ENCODE data around the gene PLXDC2.
A peak's percentile ranks its signal among the peaks of the same experiment; 100 is the strongest.

Gene PLXDC2

DNA sequence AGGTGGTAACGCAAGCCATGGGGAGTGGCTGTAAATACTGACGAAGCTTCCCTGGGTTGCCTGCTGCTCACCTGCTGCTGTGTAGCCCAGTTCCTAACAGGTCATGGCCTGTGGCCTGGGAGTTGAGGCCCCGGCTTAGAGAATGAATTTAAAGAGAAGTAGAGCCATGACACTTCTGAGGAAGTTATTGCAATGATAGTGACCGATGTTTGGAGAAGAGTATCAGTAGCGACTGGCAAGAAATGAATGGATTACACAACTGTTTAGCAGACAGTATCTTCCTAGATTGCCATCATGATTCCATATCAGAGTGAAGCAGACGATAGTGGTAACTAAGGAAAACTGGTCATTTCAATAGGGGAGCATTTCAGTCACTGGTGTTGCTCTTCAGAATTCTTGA lies 249.6 kb downstream of the PLXDC2 start:
- DNase-seq, result peak; percentile 30 to 53

DNA sequence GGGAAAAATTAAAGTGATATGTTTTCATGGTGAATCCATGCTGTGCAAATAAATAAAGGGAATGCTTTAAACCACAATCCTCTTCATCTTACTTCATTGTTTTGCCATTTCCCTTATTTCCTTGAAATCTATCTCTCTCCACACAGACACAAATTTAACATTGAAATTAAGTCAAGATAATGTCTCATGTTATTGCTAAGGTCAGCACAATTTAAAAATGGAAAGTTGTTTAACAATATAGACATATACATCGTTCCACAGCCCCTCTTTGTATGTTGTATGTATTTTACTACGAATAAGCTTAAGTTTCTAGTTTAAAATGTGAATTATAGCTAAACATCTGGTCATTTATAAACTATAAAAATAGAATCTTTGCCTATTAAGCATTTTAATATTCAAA lies 256.9 kb downstream of the PLXDC2 start:
- no peak for DNase-seq

DNA sequence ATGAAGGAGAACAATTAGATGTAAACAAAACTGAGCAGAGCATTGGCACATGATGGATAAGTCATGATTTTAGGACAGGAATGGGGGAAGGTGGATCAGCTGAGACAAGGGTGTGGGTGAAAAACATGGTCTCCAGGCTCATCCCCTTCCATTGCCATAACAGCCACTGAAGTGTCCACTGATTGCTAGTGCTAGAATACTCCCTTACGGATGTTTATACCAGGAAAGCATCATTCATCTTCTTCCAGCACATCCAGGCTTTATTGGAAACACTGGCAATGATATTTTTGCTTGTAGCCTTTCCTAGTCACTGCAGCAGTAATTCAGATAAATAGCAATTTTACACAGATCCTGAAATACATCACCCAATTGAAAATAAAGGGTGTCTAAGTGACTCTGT lies 259.5 kb downstream of the PLXDC2 start:
- DNase-seq, result no peak

DNA sequence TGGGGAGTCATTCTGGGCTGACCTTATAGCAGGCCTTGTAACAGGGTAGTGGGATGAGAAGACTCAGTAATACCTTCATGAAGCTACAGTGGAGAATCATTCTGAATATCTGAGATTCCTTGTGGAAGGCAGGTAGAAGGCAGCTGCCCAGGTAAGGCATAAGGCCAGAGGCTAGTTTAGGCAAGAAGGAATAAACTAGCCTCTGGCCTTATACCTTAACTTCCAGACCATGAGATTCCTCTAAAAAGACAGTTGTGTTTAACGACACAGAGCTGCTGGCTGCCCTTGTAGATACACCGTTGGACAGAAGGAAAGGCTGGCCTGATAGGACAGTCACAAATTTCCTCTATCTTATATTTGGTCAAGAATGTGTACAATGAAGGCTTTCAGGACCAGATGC lies 268.2 kb downstream of the PLXDC2 start:
- DNase-seq, result no peak

DNA sequence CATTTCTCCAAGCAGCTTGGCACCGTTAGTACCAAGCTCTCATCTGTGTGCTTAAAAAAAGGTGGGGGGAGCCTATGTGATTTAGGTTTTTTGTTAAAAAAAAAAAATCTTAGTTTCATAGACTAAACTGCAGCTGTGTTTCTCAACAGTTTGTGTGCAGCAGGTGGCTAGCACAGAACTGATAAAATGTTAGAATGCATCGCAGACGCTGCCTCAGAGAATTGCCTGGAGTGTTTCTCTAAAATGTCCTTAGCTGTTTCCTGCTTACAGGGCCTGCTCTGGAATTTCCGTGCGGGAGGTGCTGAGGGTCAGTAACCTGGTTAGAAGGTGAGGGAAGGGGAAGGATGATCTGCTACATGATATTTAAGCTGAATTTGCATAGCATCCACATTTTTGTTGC lies 268.9 kb downstream of the PLXDC2 start:
- DNase-seq, result no peak

DNA sequence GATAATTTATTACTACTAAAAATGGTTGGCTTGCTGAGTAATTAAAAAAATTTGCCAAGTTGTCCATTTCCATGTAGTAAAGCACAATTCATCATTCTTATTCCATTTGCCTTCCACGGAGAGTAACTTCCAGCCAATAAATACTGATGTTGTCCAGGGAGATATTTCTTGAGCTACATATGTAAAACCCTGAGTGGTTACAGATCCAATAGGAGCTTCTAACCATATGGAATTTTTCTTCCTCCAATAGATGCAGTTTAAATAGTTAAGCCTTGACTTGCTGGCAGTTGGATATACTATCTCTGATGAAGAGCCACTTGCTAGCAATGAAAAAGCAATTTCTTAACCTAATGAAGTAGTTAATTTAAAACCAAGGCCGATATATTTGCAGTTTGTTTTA lies 271.1 kb downstream of the PLXDC2 start:
- no peak for DNase-seq

DNA sequence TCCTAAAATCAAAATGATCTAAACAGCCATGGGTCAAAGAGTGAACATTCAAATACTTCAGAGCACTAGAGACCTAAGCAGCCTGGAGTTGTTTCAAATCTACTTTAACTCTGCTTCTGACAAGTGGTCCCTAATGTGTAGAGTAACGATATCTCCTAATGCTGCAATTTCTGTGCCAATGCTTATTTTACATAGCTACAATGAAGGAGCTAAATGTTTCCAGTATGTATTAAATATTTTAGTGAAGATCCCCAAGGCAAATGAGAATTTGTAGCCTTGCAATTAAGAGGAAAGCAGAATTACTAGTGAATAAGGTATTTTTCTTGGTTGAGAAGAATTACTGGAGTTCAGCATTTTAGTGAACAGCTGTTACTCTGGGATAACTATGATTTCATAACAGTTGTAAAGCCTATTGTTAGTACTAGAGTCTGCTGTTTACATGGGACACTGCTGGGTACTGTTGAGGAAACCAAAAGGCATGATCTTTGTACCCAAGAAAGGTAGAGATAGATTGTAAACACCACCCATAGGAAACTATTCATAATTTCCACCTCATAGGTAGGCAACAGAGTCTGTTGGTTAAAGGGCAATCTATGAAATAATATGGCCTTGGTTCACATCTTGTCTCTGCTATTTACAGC lies 271.9 kb downstream of the PLXDC2 start:
- no peak for DNase-seq

DNA sequence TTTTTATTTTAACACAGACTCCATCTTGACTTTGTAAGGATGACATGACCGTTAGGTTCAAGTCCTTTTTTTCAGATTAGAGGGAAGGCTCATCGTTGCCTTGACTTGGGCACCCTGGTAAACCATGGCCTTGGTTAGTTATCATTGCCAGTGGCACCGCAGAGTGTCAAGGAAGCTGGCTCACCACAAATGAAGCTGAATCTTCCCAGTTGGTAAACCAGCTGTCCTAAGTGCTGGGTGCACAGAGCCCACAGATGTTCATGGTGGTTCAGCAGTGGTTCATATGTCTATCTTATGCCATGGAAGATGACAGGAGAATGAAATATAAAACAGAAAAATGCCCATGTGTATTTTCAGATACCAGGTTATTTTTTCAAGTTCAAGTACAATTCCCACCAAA lies 273.6 kb downstream of the PLXDC2 start:
- no peak for DNase-seq

DNA sequence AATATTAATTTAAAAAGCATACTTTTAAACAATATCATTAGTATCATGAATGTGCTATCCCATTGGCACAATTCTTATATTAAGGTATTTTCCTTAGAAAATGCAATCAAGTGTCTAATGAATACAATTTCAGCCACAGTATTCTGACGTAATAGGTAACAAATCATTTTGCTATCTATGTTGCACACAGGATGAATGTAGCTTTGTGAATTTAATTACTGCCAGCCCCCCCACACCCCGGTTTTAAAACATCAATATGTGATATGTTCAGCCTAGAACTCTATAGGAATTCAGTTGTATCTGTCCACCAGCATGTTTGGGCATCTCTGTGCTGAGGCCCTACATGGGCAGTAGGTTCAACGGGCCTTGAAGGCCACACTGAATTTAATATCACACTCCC lies 274.6 kb downstream of the PLXDC2 start:
- no peak for DNase-seq

DNA sequence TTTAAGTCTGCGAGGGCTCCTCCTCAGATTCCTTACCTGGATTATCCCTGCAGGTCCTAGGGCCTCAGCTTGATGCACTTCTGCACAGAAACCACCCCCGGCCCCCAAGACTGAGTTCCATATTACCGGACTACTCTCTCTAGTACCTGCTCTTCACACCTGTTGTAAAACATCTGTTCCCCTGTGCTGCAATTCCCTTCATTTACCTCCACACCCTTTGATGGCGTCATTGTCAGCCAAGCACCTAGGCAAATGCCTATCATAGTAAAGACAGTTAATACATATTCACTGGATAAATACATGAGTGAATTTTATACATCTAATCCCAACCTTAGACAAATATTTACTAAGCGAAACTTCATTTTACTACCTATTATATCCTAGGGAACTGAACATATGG lies 275.5 kb downstream of the PLXDC2 start:
- DNase-seq, result no peak

DNA sequence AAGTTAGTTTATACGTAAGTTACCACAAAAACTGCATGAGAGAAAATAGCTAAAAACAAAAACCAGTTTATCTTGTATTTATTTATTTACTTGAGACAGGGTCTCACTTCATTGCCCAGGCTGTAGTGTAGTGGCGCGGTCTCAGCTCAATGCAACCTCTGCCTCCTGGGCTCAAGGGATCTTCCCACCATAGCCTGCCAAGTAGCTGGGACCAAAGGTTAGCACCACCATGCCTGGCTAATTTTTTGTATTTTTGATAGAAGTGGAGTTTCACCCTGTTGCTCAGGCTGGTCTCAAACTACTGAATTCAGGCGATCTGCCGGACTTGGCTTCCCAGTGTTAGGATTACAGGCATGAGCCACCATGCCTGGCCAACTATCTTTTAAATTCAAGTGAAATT lies 277.4 kb downstream of the PLXDC2 start:
- DNase-seq, result no peak

DNA sequence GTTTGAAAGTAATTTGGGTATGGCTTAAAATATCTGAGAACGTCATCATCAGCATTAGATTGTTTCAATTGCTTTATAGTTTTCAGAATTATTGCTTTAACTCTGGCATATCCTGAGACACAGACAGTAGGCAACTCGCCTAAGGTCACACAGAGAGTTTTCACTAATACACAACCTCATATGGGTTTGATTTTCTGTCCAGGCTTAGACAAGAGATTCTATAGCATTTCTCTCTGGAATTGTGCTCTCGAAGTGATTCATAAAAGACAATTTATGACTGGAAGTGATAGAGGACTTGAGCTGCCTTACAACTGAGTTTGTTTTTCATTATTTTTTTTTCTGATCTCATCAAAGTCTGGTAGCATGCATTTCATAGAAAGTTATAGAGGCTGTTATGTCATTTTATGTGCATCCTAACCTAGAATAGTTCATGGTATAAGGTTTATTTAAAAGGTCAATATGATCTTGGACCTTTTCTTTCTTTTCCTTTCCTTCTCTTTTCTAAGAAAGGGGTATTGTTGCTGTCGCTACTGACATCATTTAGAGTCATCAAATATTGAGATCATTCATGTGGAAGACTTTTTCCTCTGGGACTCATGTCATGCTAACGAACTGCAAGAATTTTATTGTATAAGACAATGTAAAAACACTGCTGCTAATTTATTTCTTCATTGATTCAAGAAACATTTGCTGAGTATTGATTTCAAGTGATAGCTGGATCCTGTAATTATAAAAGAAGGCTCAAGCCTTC lies 278.2 kb downstream of the PLXDC2 start:
- no peak for DNase-seq

DNA sequence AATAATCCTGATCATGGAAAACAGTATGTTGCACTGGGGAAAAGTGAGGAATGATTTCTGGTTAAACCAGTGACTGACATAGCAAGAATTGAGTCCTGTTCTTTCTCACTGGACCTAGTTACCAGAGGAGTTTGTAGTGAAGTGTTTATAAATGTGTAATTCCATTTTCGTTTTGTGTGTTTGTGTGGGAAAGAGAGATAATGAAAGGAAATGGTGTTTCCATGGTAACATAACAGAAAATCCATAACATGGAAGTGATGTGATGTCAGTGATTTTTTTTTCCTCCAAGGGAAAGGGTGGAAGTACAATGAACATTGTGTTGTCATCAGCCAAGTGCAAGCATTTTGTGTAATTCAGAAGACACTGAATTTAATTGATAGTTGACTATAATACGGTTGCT lies 283.9 kb downstream of the PLXDC2 start:
- DNase-seq, result peak; percentile 41 to 64

DNA sequence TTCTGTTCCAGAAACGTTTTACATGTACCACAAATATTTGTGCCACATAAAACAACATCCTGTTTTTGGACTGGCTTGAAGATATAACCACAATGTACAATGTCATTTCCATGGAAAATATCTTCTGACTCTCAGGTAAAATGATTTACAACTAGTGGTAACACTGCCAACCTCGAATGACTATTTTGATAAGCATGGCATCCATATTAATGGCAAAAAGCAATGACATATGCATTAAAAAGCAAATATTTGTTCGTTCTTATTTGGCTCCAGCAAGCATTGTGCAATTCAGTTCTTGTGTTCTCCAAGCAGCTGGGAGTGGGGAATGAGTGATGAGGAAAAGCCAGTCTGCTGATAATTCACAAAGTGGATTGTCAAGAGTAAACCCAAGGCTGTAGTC lies 289.0 kb downstream of the PLXDC2 start:
- DNase-seq, result no peak

DNA sequence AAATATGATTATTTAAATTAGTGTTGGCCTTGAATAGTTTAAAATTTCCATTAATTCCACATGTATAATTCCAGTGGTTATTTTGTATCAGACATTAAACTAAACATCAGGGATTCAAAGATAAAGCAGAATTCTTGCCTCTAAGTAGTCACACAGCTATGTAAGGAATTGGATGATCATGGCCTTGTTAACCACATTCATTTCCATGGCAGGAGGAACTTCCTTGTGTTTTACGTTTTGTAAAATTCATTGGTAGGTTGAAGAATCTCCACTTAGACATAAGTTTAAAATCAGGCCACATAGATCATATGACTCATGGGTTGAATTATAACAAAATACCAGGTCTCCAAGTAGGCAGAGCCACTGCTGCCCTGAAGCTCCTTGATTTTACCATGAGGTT lies 289.7 kb downstream of the PLXDC2 start:
- no peak for DNase-seq

DNA sequence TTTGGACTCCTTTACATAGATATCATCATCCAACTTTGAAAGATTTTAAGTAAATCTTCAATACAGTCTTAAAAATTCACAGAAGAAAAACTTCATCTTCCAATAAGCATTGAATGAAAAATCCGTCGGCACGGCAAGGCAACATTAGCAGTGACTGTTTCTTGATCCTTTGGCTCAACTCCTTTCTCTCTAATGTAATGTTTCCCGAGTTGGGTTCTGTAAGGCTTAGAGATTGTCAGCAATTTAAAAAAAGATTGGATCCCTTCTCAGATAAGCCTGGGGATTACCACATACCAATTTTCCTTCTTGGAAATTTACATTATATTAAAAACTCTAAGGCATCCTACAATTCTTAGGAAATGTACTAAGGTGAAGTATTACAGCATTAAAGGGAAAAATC lies 291.8 kb downstream of the PLXDC2 start:
- DNase-seq, result no peak

DNA sequence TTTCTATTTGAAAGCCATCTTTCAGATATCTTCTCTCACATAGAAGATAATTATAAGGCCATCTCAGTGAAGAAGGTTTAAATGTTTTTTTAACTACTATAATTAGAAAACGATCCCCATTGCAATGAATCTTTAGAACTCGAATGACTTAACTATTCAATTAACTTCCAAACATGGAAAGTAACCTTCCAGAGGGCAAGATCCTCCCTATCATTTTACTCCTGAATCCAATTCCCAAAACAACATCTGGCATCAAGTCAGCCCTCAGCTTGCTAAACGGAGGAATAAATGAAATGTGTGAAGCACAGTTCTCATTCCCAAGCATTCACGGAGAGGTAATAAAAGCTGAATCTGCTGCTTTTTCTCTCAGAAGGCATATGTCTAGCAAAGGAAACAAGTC lies 293.4 kb downstream of the PLXDC2 start:
- no peak for DNase-seq

DNA sequence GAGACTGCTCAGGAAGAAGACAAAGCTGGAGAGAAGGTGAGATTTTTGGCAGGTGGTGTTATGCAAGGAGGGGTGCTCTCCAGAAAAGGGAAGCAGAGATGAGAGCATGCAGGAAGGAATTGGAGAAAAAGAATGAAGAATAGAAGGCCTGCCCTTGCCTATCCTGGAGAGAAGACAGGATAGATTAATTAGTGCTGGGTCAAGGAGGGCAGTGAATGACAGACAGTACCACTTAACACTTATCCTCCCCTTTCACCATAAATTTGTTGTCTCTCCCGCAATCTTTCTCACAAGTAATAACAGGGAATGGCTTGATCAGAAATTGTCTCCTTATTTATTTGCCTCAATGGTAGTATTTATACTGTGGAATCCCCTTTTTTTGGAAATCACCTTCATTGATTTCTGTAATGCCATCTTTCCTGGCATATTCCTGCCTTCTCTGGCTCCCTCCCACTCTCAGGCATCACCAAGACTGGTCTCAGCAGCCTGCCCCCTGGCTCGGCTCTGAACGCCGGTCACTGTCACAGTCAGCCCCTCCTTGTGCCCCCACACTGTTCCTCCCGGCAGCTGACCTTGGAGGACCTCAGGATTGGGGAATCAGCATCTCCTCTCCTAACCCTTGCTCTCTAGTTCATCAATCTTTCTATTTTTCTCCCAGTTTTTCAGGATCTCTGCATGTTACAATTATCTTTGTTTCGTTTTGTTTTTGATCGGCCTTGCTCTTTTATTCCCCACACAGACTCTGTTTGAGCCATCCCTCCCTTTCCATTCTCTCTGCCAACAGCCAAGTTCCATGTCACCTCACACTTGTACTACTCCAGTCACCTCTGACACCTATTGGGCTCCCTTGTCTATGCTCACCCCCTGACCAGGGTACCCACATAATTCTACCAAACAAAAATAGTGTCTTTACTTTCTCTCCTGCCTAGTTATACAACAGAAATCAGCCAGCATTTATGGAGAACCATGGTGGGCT lies 294.2 kb downstream of the PLXDC2 start:
- DNase-seq, result no peak

DNA sequence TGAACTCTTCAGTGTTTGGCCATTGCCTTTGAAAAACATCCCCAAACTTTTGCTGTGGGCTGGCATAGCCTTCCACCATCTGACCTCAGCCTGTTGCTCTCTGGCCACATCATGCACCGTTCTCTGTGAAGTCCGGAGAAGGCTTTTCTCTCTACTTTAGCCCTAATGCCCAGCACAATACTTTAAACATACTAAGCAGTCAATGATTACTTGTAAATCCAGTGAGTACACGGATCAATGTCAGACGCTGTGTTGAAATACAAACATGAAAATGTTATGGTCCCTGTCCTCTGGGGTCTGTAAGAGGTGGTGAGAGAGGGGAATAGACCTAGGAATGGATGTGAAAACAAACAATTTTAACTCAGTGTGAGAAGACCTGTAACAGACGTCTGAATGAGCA lies 297.9 kb downstream of the PLXDC2 start:
- DNase-seq, result no peak

DNA sequence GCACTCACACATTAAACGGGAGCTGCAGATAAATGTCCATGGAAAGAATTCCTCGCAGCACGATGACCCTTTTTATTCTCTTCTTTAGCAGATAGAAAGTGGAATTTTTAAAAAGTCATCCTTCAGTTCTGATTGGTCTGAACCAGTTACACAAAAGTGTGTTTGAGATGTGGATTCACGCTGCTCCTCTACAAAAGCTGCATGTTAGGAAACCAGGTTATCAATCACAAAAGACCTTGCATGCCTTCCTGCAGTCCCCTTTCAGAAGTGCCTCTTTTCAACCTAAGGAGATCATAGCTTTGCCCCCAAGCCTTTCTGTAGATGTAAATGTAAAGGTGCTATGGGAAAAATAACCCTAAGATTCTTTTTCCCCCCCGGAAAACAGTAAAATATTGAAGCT lies 299.7 kb downstream of the PLXDC2 start:
- DNase-seq, result no peak

DNA sequence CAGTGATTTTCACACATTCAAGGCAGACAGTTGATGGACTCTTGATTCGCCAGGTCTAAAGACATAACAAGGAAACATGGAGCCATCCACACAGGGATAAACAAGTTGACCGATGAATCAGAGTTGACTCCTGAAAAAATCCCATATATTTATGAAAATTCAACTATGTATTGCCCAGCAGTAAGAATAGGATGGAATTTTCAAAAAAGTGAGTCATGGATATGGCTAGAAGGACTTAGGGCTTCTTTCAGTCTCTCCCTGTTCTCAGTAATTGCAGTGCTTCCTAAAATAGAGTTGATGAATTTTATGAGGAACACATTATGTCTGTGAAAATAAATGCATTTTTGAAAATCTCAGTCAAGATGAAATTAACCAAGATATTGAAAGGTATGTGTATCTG lies 301.2 kb downstream of the PLXDC2 start:
- no peak for DNase-seq

DNA sequence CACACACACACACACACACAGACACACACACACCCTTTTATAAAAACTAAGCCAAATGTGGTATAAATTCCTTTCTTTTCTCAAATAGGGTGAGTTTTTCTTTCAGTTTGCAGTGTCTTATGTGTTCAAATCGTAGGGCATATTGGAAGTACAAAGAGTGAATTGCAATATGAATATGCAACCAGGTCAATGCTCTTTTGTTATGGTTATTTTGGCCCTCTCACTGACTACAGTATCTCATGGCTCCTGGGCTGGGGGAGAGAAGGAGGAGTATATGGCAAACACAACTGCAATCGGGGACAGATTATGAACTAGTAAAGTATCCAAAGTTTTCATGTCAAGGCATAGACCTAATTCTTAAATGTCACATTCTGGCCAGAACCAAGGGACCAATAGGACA lies 301.9 kb downstream of the PLXDC2 start:
- no peak for DNase-seq

DNA sequence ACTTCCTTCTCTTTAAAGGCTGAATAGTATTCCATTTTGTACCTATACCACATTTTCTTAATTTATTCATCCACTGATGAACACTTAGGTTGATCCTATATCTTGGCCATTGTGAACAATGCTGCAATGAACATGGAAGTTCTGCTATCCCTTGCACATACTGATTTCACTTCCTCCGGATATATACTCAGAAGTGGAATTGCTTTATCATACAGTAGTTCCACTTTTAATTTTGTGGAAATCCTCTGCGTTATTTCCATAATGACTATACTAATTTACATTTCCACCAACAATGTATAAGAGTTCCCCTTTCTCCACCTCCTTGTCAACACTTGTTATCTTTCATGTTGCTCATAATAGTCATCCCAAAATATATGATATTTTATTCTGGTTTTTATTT lies 312.6 kb downstream of the PLXDC2 start:
- peak; percentile 68 to 93 for DNase-seq

DNA sequence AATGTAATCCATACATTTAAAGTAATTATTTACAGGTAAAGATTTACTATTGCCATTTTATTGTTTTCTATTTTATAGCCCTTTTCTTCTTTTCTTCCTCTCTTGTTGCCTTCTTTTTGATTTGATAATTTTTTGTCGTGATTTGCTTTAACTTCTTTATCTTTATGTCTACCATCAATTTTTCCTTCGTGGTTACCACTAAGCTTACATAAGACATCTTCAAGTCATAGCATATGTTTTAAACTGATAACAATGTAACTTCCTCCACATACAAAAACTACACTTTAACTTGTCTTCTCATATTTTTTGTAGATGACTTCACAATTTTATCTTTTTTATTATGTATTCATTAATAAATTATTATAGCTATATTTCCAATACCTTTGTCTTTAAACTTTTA lies 316.6 kb downstream of the PLXDC2 start:
- DNase-seq, result no peak
